GM23338 (cell line): ENCODE measurements around the gene GADL1. TPM values are rescaled to one million over a fixed set of nuclear protein-coding genes. Genes with fewer than 3 reads are reported as not detected.

Experiments
- ATAC-seq: fragments of 200-7000 bp; cut with Tn5 transposase; 3 replicates; pipeline ENCODE4 v1.9.1; 2020
- DNase-seq: peaks from one replicate; pipeline ENCODE4 v3.0.0-alpha.2; 2015; ENCODE audit warnings: low spot score
- H2AFZ ChIP-seq: fragments of 200-600 bp; sonication (generic); 2 replicates; pipeline ENCODE4 v1.8.0; 2016; ENCODE audit warnings: antibody characterized with exemption, mild to moderate bottlenecking, moderate library complexity
- H3F3A ChIP-seq: fragments of 200-600 bp; sonication (generic); replicated peaks from 2 replicates; pipeline ENCODE4 v1.8.0; 2017; ENCODE audit warnings: antibody characterized with exemption, mixed run types, low read depth
- H3K27ac ChIP-seq: fragments of 200-600 bp; sonication (generic); 2 replicates; pipeline ENCODE4 v1.6.1; 2016; ENCODE audit warnings: low read depth
- H3K27me3 ChIP-seq: fragments of 200-600 bp; sonication (generic); 2 replicates; pipeline ENCODE4 v1.8.0; 2016; ENCODE audit warnings: mild to moderate bottlenecking, mixed run types, moderate library complexity; ENCODE audit not compliant: insufficient read depth
- H3K36me3 ChIP-seq: fragments of 200-600 bp; sonication (generic); 2 replicates; pipeline ENCODE4 v1.8.0; 2016; ENCODE audit warnings: mild to moderate bottlenecking; ENCODE audit not compliant: insufficient read depth
- H3K4me1 ChIP-seq: fragments of 200-600 bp; sonication (generic); 2 replicates; pipeline ENCODE4 v1.8.0; 2016; ENCODE audit warnings: mild to moderate bottlenecking, moderate library complexity; ENCODE audit not compliant: insufficient read depth
- H3K4me2 ChIP-seq: fragments of 200-600 bp; sonication (generic); 2 replicates; pipeline ENCODE4 v1.7.1; 2017; ENCODE audit warnings: mixed run types
- H3K4me3 ChIP-seq: fragments of 200-600 bp; sonication (generic); 2 replicates; pipeline ENCODE4 v1.6.1; 2016; ENCODE audit warnings: mixed run types
- H3K79me2 ChIP-seq: fragments of 200-600 bp; sonication (generic); replicated peaks from 2 replicates; pipeline ENCODE4 v1.8.0; 2017; ENCODE audit warnings: mild to moderate bottlenecking; ENCODE audit not compliant: insufficient read depth
- H3K9me2 ChIP-seq: fragments of 200-600 bp; sonication (generic); 2 replicates; pipeline ENCODE4 v1.8.0; 2017; ENCODE audit not compliant: insufficient read depth
- H4K20me1 ChIP-seq: fragments of 200-600 bp; sonication (generic); replicated peaks from 2 replicates; pipeline ENCODE4 v1.8.0; 2017; ENCODE audit warnings: mild to moderate bottlenecking; ENCODE audit not compliant: insufficient read depth
- H3K27ac Mint-ChIP-seq: 2 replicates; pipeline ENCODE4 v1.8.0; 2020; ENCODE audit warnings: inconsistent platforms, mild to moderate bottlenecking, moderate library complexity, mixed read lengths
- H3K27me3 Mint-ChIP-seq: 3 replicates; pipeline ENCODE4 v1.8.0; 2022; ENCODE audit warnings: low read depth, mild to moderate bottlenecking, moderate library complexity, mixed read lengths, inconsistent platforms; ENCODE audit not compliant: insufficient read depth, poor library complexity
- H3K36me3 Mint-ChIP-seq: 3 replicates; pipeline ENCODE4 v1.8.0; 2021; ENCODE audit warnings: low read depth, mild to moderate bottlenecking, inconsistent platforms, moderate library complexity, mixed read lengths
- H3K4me1 Mint-ChIP-seq: 3 replicates; pipeline ENCODE4 v1.8.0; 2020; ENCODE audit warnings: mild to moderate bottlenecking, inconsistent platforms, mixed read lengths
- H3K4me3 Mint-ChIP-seq: 3 replicates; pipeline ENCODE4 v1.8.0; 2021; ENCODE audit warnings: moderate library complexity, mild to moderate bottlenecking, inconsistent platforms, mixed read lengths
- H3K9me3 Mint-ChIP-seq: 3 replicates; pipeline ENCODE4 v1.8.0; 2020; ENCODE audit warnings: moderate library complexity, mild to moderate bottlenecking, inconsistent platforms, mixed read lengths
- CREB1 ChIP-seq: fragments of 250-450 bp; sonication (Bioruptor Pico); IDR thresholded peaks from 2 replicates; pipeline ENCODE4 v1.5.0; 2020; ENCODE audit warnings: low read depth, mild to moderate bottlenecking, moderate library complexity
- CTCF ChIP-seq, 2 experiments: fragments of 200-600 bp in 1 of 2; sonication (generic) in 1 of 2; conservative IDR thresholded peaks; 2 replicates each; pipeline versions ENCODE4 v1.5.1 to v1.6.1; 2016 to 2017; ENCODE audit warnings: antibody characterized with exemption in 2 of 2, low read depth in 2 of 2, mild to moderate bottlenecking in 2 of 2, moderate library complexity in 1 of 2
- EZH2 ChIP-seq: fragments of 200-600 bp; sonication (generic); IDR thresholded peaks from one replicate; pipeline ENCODE4 v1.8.0; 2017; ENCODE audit warnings: antibody characterized with exemption, mild to moderate bottlenecking, low read depth; ENCODE audit not compliant: unreplicated experiment
- JUNB ChIP-seq: IDR thresholded peaks from one replicate; pipeline ENCODE4 v1.6.1; 2016; ENCODE audit warnings: antibody characterized with exemption; ENCODE audit not compliant: unreplicated experiment
- POLR2AphosphoS5 ChIP-seq: IDR thresholded peaks from 2 replicates; pipeline ENCODE4 v1.6.1; 2016; ENCODE audit warnings: antibody characterized with exemption, low read depth
- REST ChIP-seq: IDR thresholded peaks from one replicate; pipeline ENCODE4 v1.6.1; 2018; ENCODE audit warnings: antibody characterized with exemption; ENCODE audit not compliant: unreplicated experiment
- STAT1 ChIP-seq: IDR thresholded peaks from one replicate; pipeline ENCODE4 v1.6.1; 2016; ENCODE audit warnings: antibody characterized with exemption; ENCODE audit not compliant: unreplicated experiment
- ZNF331 ChIP-seq: fragments of 250-450 bp; sonication (Bioruptor Pico); IDR thresholded peaks from 2 replicates; pipeline ENCODE4 v1.5.0; 2020; ENCODE audit warnings: low read depth, mild to moderate bottlenecking, moderate library complexity
- ZNF462 ChIP-seq: fragments of 250-450 bp; sonication (Bioruptor Pico); IDR thresholded peaks from 2 replicates; pipeline ENCODE4 v1.5.0; 2020; ENCODE audit warnings: mild to moderate bottlenecking, moderate library complexity
- polyA plus RNA-seq: library from polyadenylated mRNA; unstranded; fragments of >200 nt; fragmentation: Nextera tagmentation; extraction: Ambion mirVana; gene quantifications from 2 replicates; pipeline ENCODE4 v1.2.1, GENCODE V29; 2016
- total RNA-seq: library from RNA; depleted of rRNA; stranded (reverse); fragments of >200 nt; shearing (Covaris generic); gene quantifications from 2 replicates; pipeline ENCODE4 v1.2.3, GENCODE V29; 2014

The GADL1 gene
- total and polyA plus RNA-seq, 2 experiments from 2014 or later = 0.35 to 0.50 TPM

GRCh38 chr3:30776186-30776815, 118.2 kb downstream of the GADL1 start:
- Mint-ChIP-seq H3K27me3 (peaks cover 2% of the 10 kb centered on the region), H3K36me3 (no peaks in the 10 kb centered on the region), H3K4me1 (peaks cover 3% of the 10 kb centered on the region; the same call in 2 of the 3 replicates), H3K27ac (no peak overlapping the region), H3K4me3 (no peak overlapping the region), H3K9me3 (no peaks in the 10 kb centered on the region)
- no peak overlapping the region for H3K4me2 ChIP-seq
- no peaks in the 10 kb centered on the region for H3K79me2 ChIP-seq
- H3F3A ChIP-seq = no peaks in the 10 kb centered on the region
- H3K27me3 ChIP-seq = no peaks in the 10 kb centered on the region
- H2AFZ ChIP-seq = no peak overlapping the region
- H3K4me3 ChIP-seq = no peak overlapping the region
- no peaks in the 10 kb centered on the region for H4K20me1 ChIP-seq
- ATAC-seq (no peak), DNase-seq (no peak)
- H3K36me3 ChIP-seq = no peaks in the 10 kb centered on the region
- H3K4me1 ChIP-seq = no peaks in the 10 kb centered on the region
- H3K9me2 ChIP-seq = no peaks in the 10 kb centered on the region
- H3K27ac ChIP-seq = no peak overlapping the region
- TF ChIP-seq REST = no peak
- no peak for TF ChIP-seq STAT1
- no peak for TF ChIP-seq POLR2AphosphoS5

- peaks cover 3% of the 10 kb centered on the region; the same call in 2 of the 3 replicates for H3K4me1 Mint-ChIP-seq
- ATAC-seq = no peak
- Histone ChIP-seq H3K4me1 (no peaks in the 10 kb centered on the region), H3K79me2 (no peaks in the 10 kb centered on the region), H3K27ac (no peak overlapping the region), H3F3A (no peaks in the 10 kb centered on the region), H3K9me2 (no peaks in the 10 kb centered on the region), H3K4me3 (no peak overlapping the region), H3K36me3 (no peaks in the 10 kb centered on the region), H3K4me2 (no peak overlapping the region), H3K27me3 (no peaks in the 10 kb centered on the region), H2AFZ (no peak overlapping the region), H4K20me1 (no peaks in the 10 kb centered on the region)
- no peaks in the 10 kb centered on the region for H3K36me3 Mint-ChIP-seq
- DNase-seq = no peak
- H3K27me3 Mint-ChIP-seq = peaks cover 2% of the 10 kb centered on the region
- no peaks in the 10 kb centered on the region for H3K9me3 Mint-ChIP-seq
- no peak overlapping the region for H3K27ac Mint-ChIP-seq
- no peak overlapping the region for H3K4me3 Mint-ChIP-seq
- no peak for TF ChIP-seq CTCF (conservative IDR thresholded peaks at IDR 0.05; ENCODE audit: low read depth in 2 of 2)
- TF ChIP-seq JUNB = no peak
- no peak for TF ChIP-seq CREB1 (CRISPR knock-in tag)
- no peak for TF ChIP-seq EZH2
- no peak for TF ChIP-seq STAT1
- no peak for TF ChIP-seq ZNF462 (CRISPR knock-in tag)
- no peak for TF ChIP-seq ZNF331 (CRISPR knock-in tag)
Measured at GRCh38 chr3:30775040-30775439, 119.4 kb downstream of the GADL1 start.
